PC-9 (cell line): ENCODE results near the gene CD300E.

Experiments used
- EZH2 ChIP-seq: fragments of 200-600 bp; sonication (generic); IDR thresholded peaks from 2 replicates; pipeline ENCODE4 v1.8.0; 2017; ENCODE audit warnings: antibody characterized with exemption, low read depth
- TF ChIP-seq, protein P1 (sequence below): fragments of 200-600 bp; sonication (generic); conservative IDR thresholded peaks from 2 replicates; pipeline ENCODE4 v1.6.1; 2017; ENCODE audit warnings: mixed run types, antibody characterized with exemption, mild to moderate bottlenecking, moderate library complexity

DNA sequence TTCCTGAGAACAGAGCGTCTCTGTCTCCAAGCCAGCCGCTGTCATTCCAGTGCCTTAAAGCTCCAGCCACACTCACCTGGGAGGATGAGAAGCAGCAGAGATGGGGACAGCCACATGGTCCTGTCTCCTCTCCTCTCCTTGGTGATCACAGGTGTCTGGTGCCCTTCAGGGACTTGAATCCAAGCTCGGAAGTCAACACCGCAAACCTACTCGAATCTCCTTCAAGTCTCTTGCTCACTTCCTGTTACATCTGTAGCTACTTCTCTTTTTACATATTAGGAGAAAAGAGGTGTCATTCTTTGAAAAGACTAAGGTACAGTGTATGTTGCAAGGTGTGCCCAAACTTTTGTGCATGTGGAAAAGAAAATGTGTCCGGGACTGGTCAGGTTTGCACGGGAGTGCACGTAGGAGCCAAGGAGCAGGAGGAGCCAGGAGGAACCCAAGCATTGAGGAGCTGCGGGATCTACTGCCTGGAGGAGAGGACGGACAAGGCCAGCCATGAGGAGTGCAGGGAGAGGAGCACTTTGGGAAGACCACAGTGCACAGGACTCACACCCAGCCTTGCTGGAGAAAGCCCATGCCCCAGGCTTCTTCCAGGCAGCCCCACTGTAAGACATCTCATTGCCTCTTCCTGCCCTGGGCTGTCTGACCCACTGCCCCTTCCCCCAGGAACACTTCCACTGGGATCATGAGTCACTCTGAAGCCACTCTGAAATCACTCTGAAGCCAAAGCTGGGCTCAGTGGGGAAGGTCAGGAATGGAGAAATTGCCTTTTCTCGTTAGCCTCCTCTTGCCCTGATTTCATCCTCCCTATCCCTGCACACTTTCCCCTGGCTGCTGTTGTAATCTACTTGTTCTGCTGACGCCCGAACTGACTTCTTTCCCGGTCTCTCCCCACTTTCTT, 31.2 kb downstream of the CD300E start, which contains the start of gene CD300LD:
- TF ChIP-seq, protein P1, sequence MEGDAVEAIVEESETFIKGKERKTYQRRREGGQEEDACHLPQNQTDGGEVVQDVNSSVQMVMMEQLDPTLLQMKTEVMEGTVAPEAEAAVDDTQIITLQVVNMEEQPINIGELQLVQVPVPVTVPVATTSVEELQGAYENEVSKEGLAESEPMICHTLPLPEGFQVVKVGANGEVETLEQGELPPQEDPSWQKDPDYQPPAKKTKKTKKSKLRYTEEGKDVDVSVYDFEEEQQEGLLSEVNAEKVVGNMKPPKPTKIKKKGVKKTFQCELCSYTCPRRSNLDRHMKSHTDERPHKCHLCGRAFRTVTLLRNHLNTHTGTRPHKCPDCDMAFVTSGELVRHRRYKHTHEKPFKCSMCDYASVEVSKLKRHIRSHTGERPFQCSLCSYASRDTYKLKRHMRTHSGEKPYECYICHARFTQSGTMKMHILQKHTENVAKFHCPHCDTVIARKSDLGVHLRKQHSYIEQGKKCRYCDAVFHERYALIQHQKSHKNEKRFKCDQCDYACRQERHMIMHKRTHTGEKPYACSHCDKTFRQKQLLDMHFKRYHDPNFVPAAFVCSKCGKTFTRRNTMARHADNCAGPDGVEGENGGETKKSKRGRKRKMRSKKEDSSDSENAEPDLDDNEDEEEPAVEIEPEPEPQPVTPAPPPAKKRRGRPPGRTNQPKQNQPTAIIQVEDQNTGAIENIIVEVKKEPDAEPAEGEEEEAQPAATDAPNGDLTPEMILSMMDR = no peak
- TF ChIP-seq EZH2 = no peak
